NCI-H345 treated with DMSO at 0.1 percent for 48 hours (cell line): ENCODE measurements around the gene PIGS.
A peak's percentile ranks its signal among the peaks of the same experiment; 100 is the strongest.
"Not testable (repeated sequence)": the region's sequence is repeated elsewhere in the genome, so short reads cannot be mapped to it uniquely, and the experiment has no call there.

Experiments
- DNase-seq: peaks from one replicate; lab custom pipeline; 2025; ENCODE audit not compliant: unreplicated experiment; lab: John Stamatoyannopoulos, UW

PIGS gene

DNA sequence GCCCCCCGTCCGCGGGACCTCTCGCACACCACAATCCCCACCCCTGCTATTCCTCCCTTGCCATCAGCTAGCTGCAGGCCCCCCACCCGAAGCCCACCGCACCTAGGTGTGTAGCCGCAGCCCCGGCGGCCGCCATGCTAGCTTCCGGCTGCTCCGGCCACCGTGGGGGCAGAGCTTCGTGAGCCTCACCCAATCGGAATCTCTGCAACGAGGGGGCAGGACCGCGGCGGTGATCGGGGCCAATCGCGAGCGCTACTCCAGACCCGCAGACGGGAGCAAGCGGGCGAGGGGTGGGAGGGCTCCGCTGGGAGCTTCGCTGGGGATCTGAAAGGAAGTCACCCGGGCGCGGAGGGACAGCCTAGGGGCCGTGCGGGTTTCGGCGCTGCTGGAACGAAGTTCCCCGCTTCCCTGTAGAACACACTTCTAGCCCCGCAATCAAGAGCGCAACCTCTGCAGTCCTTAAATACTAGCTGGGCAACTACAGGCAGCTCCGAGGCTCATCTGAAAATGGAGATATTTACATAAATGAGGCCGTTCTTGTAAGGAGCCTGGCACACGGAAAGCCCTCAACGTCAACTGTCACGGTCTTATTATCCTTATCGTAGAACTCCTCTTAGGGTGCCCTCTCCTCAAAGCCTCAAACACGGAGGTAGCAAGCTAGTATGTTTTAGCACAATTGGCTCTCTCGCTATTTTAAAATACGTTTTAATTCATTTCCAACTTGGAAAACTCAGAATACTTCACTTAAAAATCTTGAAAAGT is at the start of gene PIGS:
TSS of gene PIGS (minus strand) at position 164 of the 762 bp plus-strand sequence. CDS start at position 136, 28 bp downstream.
- DNase-seq: peak; percentile 88

DNA sequence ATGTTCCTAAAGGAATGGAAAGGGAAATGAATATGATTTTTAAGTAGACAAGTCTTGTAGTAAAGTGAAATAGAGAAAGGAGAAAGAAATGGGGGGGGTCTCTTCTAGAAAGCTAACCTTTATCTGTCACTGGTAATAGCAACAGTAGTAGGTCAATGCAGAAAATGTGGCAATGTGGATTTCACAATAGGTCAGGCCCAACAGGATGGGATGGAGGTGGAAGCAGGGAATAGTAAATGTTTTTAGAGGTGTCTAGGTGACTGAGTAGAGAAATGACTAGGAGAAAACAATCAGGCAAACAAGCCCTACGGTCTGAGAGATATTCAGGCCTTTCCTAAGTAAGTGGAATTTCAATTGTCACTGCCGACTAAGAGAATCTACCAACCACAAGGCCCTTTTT is 48.7 kb upstream of the PIGS start:
- no peak for DNase-seq

DNA sequence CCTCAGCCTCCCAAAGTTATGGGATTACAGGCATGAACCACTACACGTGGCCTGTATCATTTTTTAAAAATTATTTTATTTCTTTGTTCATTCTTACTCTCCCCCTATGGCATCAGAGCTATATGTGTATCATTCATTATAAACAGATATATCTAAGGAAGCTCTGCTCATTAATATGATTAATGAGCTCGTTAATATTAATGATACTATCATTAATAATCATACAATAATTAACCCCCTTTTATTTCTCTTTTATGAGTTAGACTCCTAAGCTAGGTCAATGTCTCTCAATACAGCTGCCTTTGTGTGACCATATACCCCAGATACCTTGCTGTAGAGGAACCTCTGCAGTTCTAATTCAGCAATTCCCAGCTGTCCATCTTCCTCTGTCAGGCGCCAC is 47.1 kb upstream of the PIGS start:
- no peak for DNase-seq

DNA sequence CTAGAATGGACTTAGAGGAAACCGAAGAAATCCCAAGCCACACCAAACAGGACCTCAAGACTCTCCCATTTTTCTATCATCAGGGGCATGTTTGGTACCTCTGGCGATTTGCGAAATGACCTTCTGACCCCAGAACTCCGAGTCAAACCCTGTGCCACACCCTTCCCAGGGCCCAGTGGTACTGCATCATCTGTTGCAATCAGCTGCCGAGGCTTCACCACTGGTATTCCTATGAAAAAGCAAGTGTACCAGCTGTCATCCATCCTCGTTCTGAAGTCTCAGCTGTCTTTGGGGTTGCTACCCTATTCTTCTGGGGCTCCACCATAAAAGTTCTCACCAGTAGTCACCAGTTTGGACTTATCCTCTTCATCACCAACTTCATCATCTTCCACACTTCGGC is 45.0 kb upstream of the PIGS start:
- DNase-seq: no peak

DNA sequence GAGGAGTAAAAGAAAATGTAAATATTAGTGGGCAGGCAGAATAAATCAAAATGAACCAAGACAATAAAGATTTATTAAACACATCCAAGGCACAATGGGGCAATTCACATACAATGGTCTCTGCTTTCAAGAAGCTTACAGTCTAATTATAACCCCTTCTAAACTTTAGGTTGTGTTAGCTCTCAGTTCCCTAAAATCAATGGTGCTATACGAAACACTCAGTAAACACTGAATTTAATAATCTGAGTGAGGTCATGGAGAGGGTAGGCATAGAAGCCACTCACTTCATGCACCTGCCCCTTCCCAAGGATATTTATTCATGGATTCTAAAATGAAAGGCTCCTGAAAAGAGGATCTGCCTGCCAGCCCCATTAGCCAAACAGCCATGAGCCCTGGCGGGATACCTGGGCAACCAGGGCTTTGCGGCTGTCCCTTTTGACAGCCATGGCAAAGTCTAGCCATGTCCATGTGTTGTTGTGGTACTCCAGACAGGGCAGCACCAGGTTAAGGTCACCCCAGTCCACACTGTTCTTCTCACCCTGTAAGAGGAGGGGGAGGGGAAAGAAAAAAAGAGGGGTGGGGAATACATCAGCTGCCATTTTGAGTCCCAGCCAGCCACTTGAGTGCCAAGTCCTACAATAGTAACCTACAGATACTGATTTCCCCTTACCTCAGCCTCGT is 44.1 kb upstream of the PIGS start:
- no peak for DNase-seq

DNA sequence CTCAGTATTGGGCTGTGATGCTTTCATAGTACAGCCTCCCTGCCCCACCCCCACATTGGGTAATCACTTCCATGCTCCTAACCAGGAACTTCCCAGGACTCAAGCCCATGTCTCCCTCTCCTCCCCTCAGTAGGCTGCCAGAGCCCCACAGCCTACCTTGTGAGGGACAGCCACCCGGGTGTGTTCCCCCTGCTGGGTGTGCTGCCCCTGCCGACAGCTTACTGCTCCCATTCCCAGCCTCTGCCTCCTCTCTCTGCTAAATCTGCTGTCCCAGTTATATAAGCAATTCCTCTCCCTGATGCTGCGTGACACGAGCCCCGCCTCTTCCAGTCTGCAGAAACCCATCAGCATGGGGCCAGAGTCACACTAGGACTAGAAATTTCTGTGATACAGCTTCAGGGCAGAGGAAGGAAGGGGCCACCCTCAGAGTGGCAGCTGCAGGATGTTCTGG is 42.6 kb upstream of the PIGS start, which contains the start of gene RSKR:
TSS of gene RSKR (minus strand) at position 255 of the 451 bp plus-strand sequence. CDS start at position 231, 24 bp downstream.
- DNase-seq: no peak

DNA sequence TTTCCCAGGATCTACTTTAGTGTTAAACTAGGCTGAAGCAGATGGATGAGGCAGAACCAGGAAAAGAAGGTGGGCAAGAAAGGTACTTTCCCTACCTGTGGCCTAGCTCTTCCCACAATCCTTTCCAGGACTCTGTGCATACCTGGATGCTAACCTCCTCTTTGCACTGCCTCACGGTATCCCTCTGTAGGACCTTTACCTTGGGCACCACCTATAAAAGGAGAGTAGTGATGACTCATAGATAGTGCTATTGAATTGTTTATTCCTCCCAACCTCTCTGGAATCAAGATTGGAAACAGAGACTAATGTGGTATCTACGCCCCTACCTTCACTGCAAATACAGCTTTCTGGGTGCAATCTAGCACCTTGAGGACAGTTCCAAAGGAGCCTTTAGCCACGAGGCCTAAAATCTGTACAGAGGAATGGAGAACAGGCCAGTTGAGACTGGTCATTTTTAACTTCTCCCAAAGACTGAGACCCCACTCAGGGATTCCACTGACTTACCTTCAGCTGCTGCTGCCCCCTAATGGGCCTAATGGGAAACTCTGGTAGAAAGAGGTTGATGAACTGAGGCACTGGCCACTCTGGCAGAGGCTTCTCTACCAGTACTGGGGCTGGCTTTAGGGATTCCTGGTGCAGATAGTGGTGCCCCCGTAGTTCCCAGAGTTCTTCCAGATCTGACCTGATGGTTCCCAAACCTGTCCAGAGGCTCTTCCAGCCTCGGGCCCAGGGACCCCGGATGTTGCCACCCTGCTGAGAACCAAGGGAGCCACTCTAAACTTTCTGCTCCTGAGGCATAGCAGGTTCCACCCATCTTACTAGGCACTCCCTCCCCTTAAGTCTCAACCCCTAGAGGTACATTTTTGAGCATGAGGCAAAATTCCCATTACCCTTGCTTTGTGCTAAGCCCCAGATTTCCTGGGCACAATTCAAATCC is 41.9 kb upstream of the PIGS start:
- DNase-seq: peak; percentile 2

DNA sequence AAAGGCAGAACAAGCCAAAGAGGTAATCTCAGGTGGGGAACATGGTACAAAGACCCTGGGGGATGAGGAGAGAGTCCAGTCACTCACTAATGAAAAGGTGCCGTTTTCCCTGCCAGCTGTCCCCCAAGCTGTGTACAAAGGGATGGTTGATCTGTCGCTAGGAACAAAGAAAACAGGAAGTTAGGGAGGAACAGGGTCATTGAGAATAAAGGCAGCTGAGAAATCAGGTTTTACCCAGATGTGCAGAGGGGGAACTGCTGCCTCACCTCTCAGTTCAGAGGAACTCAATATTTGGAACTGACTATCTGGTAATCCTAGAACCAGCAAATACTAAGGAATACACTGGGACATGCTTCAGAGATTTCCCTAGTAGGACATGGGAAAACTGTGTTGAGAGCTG is 41.2 kb upstream of the PIGS start:
- DNase-seq: no peak

DNA sequence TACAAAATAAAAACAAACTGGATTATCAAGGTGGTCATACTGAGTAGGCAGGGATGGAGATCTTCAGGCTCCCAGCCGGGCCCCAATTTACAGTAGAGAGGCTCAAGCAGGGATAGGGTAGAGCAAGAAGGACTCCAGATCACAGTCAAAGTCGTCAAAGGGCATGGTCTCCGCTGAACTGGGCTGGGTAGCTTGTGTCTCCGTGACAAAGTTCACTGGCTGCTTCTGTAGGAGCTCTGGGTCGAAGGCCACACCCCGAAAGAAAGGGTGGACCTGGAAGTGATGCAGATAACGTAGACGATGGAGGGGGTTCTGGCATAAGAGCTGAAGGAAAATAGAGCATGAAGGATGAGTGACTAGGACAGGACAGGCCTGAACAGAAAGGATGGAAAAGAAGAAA is 39.1 kb upstream of the PIGS start:
- no peak for DNase-seq

DNA sequence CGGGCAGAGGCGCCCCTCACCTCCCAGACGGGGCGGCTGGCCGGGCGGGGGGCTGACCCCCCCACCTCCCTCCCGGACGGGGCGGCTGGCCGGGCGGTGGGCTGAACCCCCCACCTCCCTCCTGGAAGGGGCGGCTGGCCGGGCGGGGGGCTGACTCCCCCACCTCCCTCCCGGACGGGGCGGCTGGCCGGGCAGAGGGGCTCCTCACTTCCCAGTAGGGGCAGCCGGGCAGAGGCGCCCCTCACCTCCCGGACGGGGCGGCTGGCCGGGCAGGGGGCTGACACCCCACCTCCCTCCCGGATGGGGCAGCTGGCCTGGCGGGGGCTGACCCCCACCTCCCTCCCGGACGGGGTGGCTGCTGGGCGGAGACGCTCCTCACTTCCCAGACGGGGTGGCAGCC is 32.7 kb upstream of the PIGS start:
- not testable (repeated sequence) for DNase-seq

DNA sequence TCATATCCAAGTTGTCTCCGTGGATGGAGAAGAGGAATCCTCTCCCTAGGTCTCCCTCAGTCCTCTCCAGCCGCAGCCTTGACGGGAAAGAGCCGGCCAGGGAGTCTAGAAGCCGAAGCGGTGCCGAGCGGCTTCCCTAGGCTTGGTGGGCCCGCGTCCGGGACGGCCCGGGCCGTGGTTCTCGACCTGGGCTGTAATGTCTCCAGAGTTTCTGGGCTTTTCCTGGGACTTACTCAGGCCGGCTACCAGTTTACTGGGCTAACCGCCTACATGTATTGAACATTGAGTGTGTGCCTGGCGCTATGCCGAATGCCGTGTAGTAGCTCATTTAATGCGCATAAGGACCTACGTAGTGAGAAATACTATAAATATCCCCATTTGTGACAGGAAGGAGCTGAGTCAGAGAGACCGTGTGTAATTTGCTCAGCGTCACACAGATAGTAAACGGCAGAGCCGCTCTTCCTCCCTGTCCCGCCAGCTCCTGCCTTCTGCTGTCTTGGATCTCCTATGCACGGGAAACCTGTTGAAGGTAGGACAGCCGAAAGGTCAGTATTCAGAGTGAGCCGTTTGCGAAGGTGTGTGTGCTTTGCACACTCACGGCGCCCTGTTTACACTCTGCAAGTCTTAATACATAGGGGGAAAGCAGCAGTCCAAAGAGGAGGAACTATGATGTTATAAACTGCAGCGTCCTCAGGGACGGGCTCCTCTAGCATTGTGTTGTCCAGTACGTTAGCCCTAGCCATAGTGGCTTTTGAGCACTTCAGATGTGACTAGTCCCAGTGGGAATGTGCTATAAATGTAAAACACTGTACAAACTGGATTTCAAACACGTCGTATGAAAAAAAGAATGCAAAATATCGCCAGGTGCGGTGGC is 28.2 kb upstream of the PIGS start:
- DNase-seq: peak; percentile 58

DNA sequence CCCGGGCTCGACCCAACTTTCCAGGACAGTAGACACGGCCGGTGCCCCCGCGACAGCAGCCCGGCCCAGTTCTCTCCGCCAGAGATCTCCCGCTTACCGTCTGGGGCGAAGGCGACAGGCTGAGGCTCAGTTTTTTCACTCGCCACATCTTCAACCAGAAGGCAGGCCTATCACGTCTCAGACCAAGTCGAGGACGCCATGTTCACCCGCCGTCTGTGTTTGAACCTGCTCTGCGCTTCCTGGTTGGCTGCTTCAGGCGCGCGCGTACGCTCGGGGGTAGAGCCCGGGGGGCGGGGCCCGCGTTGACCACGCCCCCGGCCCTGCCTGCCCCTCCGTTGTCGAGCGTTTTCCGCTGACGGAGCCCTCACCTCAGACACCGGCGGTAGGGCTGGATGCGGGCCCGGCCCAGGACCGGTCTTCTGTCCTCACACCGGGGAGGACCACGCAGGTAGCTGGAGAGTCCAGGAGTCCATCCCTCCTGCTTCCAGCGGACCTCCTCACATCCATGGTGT is 27.5 kb upstream of the PIGS start, which contains the start of gene SPAG5:
TSS of gene SPAG5 (minus strand) at position 227 of the 512 bp plus-strand sequence. CDS start at position 148, 79 bp downstream.
- peak; percentile 87 for DNase-seq

DNA sequence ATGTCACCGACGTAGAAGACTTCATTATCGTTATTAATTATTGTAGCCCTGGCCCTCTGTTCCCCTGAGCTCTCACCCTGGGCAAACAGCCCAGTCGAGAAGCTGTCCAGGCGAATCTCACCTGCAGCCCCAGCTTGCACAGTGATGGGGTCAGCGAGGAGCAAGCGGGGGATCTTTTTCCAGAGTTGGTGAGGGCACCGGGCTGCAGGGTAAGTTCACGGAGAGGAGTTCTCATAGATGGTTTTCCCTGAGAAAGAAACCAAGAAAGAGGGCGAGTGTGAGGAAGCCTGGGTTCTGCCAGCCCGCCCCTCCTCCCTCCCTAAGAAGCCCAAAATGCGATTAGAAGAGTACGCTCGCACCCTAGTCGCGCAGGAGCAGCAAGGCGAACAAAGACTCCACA is 27.1 kb upstream of the PIGS start:
- DNase-seq: no peak

DNA sequence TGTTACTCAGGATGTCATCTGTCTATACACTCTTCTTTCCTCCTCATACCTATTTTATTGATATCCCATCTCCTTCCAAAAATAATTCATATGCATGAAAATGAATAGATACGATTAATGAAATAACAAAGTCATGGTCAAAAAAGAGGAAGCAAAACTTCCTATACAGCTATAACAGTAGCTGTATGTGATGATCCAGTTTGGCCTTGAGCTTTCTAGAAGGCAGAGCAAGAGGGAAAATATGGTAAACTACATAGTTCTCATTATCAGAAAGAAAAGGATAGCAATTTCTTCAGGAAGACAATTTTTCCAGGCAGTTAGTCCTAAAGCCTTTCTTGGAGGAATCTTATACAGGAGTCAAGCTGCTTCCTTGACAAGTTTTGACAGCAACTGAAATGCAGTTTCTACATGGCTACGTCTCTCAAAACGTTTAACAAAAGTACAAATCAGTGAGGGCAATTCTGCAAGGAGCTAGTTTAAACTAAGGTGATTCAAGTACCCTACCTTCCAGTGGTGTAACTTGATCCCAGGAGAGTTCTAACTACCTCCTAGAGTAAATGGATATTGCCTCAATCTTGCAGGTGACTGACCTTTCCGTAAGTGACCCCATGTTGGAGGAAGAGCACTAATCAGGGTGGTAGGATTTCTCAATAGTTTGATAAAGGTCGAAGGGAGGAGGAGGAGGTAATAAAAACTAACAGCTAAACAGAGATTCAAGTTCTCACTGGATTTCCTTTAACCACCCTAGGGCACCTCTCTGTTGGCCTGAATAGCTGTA is 26.5 kb upstream of the PIGS start:
- no peak for DNase-seq

DNA sequence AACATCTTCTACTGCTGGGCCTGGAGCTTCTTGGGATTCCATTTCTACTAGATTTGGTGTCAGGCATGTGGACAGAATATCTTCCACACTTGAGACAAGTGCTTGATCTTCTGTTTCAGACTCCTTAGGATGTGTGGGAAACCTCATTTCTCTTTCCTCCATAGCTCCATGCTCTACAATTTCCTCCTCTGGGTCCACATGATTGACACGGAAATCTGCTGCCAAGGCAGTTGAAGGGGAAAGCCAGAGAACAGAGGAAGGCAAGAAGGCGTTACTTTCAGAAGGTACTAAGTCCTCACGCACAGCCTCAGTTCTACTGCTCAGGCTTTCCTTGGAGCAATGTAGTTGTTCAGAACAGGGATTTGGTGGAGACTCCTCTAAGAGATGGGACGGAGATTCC is 20.9 kb upstream of the PIGS start:
- DNase-seq: no peak

DNA sequence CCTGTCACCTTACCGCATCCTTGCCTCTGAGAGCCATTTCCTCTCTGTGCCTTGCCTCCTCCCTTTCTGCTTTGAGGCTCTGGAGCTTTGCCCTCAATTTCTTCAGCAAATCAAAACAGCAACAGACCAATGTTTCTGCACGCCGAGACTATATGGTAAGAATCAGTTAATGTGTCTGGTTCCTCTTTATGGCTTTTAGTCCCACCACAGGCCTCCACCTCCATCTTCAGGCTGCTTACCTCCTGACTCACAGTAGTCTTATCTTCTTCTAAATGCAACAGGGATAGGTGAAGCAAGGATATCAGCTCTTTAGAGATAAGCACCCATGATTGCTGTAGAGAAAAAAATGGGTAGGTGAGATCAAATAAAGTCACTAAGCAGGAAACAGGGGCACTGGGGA is 14.5 kb upstream of the PIGS start:
- no peak for DNase-seq

DNA sequence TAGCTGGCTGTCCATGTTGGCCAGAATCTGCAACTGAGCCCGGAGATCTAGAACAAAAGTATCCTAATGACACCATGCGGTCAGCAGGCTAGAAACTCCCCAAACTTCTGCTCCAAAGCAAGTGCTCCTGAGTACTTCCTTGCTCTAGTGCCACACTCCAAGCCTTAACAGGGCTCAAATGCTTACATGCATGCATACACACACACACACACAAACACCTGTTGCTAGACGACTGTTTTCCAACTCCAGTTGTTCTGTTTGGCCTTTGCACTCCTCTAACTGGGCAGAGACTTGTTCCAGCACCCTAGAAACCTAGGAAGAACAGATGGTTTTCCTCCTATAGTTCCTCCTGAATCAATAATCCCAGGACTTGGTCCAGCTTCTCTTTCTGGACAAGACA is 13.1 kb upstream of the PIGS start:
- no peak for DNase-seq

DNA sequence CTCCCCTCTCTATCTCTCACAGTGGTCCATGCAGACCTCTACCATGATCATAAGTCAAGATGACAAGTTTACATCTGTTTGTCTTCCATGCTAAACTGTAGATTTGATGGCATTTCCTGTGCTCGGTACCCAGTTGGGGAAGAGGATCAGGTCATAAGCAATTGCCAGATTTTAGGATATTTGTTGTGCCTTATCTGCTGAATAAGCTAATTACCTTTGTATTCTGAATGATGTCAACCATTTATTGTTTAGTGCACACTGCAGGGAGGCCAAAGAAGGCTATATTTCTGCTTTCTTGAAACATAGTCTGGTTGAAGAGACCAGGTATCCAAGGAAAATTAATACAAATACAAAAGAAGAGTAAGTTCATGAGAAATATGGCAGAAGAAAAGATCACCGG is 11.2 kb upstream of the PIGS start:
- DNase-seq: no peak

DNA sequence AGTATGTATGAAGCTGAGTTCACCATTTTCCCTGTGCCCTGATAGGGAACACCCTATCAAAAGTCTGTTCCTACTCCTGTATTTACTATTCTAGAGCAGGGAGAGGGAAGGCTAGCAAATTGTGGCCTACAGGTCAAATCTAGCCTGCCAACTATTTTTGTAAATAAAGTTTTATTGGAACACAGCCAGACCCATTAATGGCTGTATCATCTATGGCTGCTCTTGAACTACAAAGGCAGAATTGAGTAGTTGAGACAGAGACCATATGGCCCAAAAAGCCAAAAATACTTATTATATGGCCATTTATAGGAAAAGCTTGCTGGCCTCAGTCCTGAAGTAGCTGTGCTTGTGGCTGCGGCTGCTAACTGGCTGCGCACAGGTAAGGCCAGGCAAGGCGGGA is 9.6 kb upstream of the PIGS start:
- DNase-seq: no peak
